Adrenal gland (tissue), 5 donors: Measurements from ENCODE around the gene FFAR1.

Experiments
- CTCF ChIP-seq, 6 experiments: fragments of 450-650 bp in 4 of 6; fragments of 200-600 bp in 2 of 6; sonication (generic) in 1 of 6; IDR thresholded peaks; 1 replicate in 5 of 6; 2 replicates in 1 of 6; pipeline versions ENCODE4 v1.5.1 to v1.8.0; 2016 to 2021; ENCODE audit warnings: antibody characterized with exemption in 6 of 6, mild to moderate bottlenecking in 2 of 6, moderate library complexity in 1 of 6
- POLR2A ChIP-seq, 2 donors: fragments of 450-650 bp; IDR thresholded peaks; one replicate each; pipeline ENCODE4 v1.6.1; 2017; ENCODE audit warnings: antibody characterized with exemption in 2 of 2, mild to moderate bottlenecking in 2 of 2, moderate library complexity in 1 of 2
- donor health status: DM: no; HTN: no; CAD: no.

DNA sequence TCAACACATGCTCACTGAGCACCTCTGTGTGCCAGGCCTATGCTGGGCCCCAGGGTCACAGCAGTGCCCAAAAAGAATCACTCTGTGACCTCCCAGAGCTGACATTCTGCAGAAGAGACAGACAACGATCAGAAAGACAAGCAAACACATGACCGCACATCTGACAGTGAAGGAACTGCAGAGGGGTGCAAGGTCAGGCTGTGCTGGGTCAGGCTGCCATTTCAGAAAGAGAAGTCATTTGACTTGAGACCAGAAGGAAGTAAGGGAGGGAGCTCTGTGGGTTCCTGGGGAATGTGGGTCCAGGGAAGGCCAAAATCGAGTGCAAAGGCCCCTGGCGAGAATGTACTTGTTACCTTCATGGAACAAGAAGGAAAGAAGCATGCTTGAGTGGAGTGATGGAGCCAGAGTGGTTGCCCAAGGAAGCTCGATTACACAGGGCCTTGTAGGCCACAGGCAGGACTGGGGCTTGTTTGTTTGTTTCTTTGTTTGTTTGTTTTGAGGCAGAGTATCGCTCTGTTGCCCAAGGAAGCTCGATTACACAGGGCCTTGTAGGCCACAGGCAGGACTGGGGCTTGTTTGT, 30.1 kb upstream of the FFAR1 start:
- TF ChIP-seq POLR2A (IDR thresholded peaks at IDR 0.05): no peak
- no peak for TF ChIP-seq CTCF (IDR thresholded peaks at IDR 0.05)
